K562 (cell line): ENCODE data around the gene PITX1.

Source experiments
- BCL6 ChIP-seq: fragments of 250-450 bp; sonication (Bioruptor Pico); IDR thresholded peaks from 2 replicates; pipeline ENCODE4 v1.4.0; 2020
- CREB1 ChIP-seq, 2 experiments: sonication (generic) in 1 of 2; formaldehyde crosslinking in 1 of 2; IDR thresholded peaks; 2 replicates each; pipeline versions ENCODE4 v1.6.1 to v1.8.0; 2012 to 2022; ENCODE audit warnings: inconsistent platforms in 1 of 2, mild to moderate bottlenecking in 1 of 2, missing genetic modification reagents in 1 of 2, moderate library complexity in 1 of 2
- CXXC5 ChIP-seq: fragments of 250-450 bp; sonication (Bioruptor Pico); IDR thresholded peaks from 2 replicates; pipeline ENCODE4 v1.8.0; 2022; ENCODE audit warnings: inconsistent platforms, mild to moderate bottlenecking, moderate library complexity
- DPF2 ChIP-seq: fragments of 450-650 bp; IDR thresholded peaks from 2 replicates; pipeline ENCODE4 v1.6.1; 2016
- ETV5 ChIP-seq: sonication (generic); formaldehyde crosslinking; IDR thresholded peaks from 2 replicates; pipeline ENCODE4 v1.4.0; 2020; ENCODE audit warnings: low read depth, mild to moderate bottlenecking, missing genetic modification reagents
- EZH2 ChIP-seq: IDR thresholded peaks from 2 replicates; pipeline ENCODE4 v1.6.1; 2012; ENCODE audit warnings: low read depth, mild to moderate bottlenecking, inconsistent platforms, low read length, borderline replicate concordance
- NFIC ChIP-seq: fragments of 450-650 bp; IDR thresholded peaks from 2 replicates; pipeline ENCODE4 v1.6.1; 2017; ENCODE audit warnings: mild to moderate bottlenecking, inconsistent platforms
- POLR2A ChIP-seq: fragments of 450-650 bp; conservative IDR thresholded peaks from 2 replicates; pipeline ENCODE4 v1.6.1; 2016
- YY1 ChIP-seq, 3 experiments: IDR thresholded peaks; 2 replicates each; pipeline ENCODE4 v1.6.1; 2011; ENCODE audit warnings: low read length in 2 of 3, mild to moderate bottlenecking in 2 of 3, moderate library complexity in 2 of 3, borderline replicate concordance in 1 of 3, control low read depth in 1 of 3, low read depth in 1 of 3; ENCODE audit not compliant: insufficient read depth in 3 of 3, insufficient replicate concordance in 2 of 3, control insufficient read depth in 1 of 3, insufficient read length in 1 of 3; ENCODE audit errors: extremely low read depth in 1 of 3
- ZNF212 ChIP-seq: fragments of 450-650 bp; formaldehyde crosslinking; IDR thresholded peaks from 2 replicates; pipeline ENCODE4 v1.4.0; 2020; ENCODE audit warnings: mild to moderate bottlenecking
- TF ChIP-seq, protein P1 (sequence below): sonication (generic); formaldehyde crosslinking; IDR thresholded peaks from 2 replicates; pipeline ENCODE4 v1.9.0; 2022; ENCODE audit warnings: mild to moderate bottlenecking, missing genetic modification reagents
- TF ChIP-seq, protein P2 (sequence below), 3 experiments: IDR thresholded peaks in 2 of 3; conservative IDR thresholded peaks in 1 of 3; 2 replicates each; pipeline ENCODE4 v1.5.1; 2011 to 2012; ENCODE audit warnings: low read length in 3 of 3, mild to moderate bottlenecking in 3 of 3, control low read depth in 2 of 3, improper control_type of control experiment in 1 of 3, inconsistent platforms in 1 of 3, low read depth in 1 of 3, mixed read lengths in 1 of 3, moderate library complexity in 1 of 3; ENCODE audit not compliant: insufficient read depth in 2 of 3
- TF ChIP-seq, protein P3 (sequence below): fragments of 250-450 bp; sonication (Bioruptor Pico); IDR thresholded peaks from 2 replicates; pipeline ENCODE4 v1.5.0; 2021
- TF ChIP-seq, protein P4 (sequence below): fragments of 450-650 bp; IDR thresholded peaks from 2 replicates; pipeline ENCODE4 v1.6.1; 2017; ENCODE audit warnings: mild to moderate bottlenecking, moderate library complexity

DNA sequence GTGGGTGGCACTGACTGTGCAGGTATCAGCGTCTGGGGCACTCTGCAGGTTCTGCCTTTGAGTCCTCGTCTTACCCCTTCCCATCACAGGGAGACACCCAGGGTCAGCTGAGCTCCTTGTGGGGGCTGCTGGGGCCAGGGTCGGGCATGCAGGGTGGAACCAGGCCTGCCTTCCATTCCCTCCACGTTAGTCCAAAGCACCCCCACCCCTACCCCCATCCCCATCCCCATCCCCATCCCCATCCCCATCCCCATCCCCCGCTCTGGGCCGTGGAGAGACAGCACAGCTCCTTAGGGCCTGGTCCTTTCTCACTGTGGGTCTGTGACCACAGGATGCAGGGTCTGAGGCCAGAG lies 1.6 kb upstream of the PITX1 start:
- TF ChIP-seq, protein P1, sequence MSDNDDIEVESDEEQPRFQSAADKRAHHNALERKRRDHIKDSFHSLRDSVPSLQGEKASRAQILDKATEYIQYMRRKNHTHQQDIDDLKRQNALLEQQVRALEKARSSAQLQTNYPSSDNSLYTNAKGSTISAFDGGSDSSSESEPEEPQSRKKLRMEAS (CRISPR knock-in tag): no peak
- TF ChIP-seq ZNF212 (CRISPR knock-in tag): no peak
- TF ChIP-seq, protein P2, sequence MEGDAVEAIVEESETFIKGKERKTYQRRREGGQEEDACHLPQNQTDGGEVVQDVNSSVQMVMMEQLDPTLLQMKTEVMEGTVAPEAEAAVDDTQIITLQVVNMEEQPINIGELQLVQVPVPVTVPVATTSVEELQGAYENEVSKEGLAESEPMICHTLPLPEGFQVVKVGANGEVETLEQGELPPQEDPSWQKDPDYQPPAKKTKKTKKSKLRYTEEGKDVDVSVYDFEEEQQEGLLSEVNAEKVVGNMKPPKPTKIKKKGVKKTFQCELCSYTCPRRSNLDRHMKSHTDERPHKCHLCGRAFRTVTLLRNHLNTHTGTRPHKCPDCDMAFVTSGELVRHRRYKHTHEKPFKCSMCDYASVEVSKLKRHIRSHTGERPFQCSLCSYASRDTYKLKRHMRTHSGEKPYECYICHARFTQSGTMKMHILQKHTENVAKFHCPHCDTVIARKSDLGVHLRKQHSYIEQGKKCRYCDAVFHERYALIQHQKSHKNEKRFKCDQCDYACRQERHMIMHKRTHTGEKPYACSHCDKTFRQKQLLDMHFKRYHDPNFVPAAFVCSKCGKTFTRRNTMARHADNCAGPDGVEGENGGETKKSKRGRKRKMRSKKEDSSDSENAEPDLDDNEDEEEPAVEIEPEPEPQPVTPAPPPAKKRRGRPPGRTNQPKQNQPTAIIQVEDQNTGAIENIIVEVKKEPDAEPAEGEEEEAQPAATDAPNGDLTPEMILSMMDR (IDR thresholded peaks at IDR 0.05 in 2 of 3, conservative IDR thresholded peaks at IDR 0.05 in 1 of 3; ENCODE audit: insufficient read depth in 2 of 3, low read depth in 1 of 3, low read length in 3 of 3): no peak
- no peak for TF ChIP-seq ETV5 (CRISPR knock-in tag)
- no peak for TF ChIP-seq YY1 (IDR thresholded peaks at IDR 0.05; ENCODE audit: borderline replicate concordance in 1 of 3, control insufficient read depth in 1 of 3, extremely low read depth in 1 of 3, insufficient read depth in 3 of 3, insufficient read length in 1 of 3, insufficient replicate concordance in 2 of 3, low read depth in 1 of 3, low read length in 2 of 3)
- no peak for TF ChIP-seq CXXC5 (CRISPR knock-in tag)
- TF ChIP-seq CREB1 (IDR thresholded peaks at IDR 0.05): no peak
- TF ChIP-seq CREB1 (CRISPR knock-in tag; IDR thresholded peaks at IDR 0.05): no peak
- no peak for TF ChIP-seq EZH2
- TF ChIP-seq BCL6 (CRISPR knock-in tag): no peak
- no peak for TF ChIP-seq NFIC
- TF ChIP-seq, protein P3, sequence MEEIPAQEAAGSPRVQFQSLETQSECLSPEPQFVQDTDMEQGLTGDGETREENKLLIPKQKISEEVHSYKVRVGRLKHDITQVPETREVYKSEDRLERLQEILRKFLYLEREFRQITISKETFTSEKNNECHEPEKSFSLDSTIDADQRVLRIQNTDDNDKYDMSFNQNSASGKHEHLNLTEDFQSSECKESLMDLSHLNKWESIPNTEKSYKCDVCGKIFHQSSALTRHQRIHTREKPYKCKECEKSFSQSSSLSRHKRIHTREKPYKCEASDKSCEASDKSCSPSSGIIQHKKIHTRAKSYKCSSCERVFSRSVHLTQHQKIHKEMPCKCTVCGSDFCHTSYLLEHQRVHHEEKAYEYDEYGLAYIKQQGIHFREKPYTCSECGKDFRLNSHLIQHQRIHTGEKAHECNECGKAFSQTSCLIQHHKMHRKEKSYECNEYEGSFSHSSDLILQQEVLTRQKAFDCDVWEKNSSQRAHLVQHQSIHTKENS (CRISPR knock-in tag): no peak
- no peak for TF ChIP-seq DPF2
- TF ChIP-seq POLR2A: no peak
- TF ChIP-seq, protein P4, sequence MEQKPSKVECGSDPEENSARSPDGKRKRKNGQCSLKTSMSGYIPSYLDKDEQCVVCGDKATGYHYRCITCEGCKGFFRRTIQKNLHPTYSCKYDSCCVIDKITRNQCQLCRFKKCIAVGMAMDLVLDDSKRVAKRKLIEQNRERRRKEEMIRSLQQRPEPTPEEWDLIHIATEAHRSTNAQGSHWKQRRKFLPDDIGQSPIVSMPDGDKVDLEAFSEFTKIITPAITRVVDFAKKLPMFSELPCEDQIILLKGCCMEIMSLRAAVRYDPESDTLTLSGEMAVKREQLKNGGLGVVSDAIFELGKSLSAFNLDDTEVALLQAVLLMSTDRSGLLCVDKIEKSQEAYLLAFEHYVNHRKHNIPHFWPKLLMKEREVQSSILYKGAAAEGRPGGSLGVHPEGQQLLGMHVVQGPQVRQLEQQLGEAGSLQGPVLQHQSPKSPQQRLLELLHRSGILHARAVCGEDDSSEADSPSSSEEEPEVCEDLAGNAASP: no peak
